Breast epithelium (tissue), 4 donors: ENCODE results near the gene DNMT3L. TPM values are rescaled to one million over a fixed set of nuclear protein-coding genes. Genes with fewer than 3 reads are reported as not detected.
"Not testable (repeated sequence)": the region's sequence is repeated elsewhere in the genome, so short reads cannot be mapped to it uniquely, and the experiment has no call there.

Experiments used
- DNase-seq, 2 donors: peaks; one replicate each; pipeline ENCODE4 v3.0.0-alpha.2; 2019; ENCODE audit warnings: low spot score in 2 of 2
- H3K27ac ChIP-seq, 2 donors: fragments of 200-600 bp; sonication (generic) in 1 of 2; one replicate each; pipeline ENCODE4 v1.5.1; 2016 to 2019; ENCODE audit warnings: mild to moderate bottlenecking in 1 of 2
- H3K27me3 ChIP-seq, 2 donors: fragments of 200-600 bp; sonication (generic) in 1 of 2; one replicate each; pipeline versions ENCODE4 v1.5.1 to v1.6.0; 2017 to 2019; ENCODE audit warnings: control low read depth in 1 of 2, mild to moderate bottlenecking in 1 of 2
- H3K36me3 ChIP-seq: fragments of 200-600 bp; one replicate; pipeline ENCODE4 v1.5.1; 2019
- H3K4me1 ChIP-seq, 2 donors: fragments of 200-600 bp; sonication (generic); one replicate each; pipeline ENCODE4 v1.5.1; 2016 to 2019; ENCODE audit warnings: control low read depth in 1 of 2
- H3K4me3 ChIP-seq, 3 donors: fragments of 200-600 bp; sonication (generic); 1 replicate in 2 of 3; 2 replicates in 1 of 3; pipeline ENCODE4 v1.5.1; 2016 to 2019; ENCODE audit warnings: mild to moderate bottlenecking in 3 of 3, moderate library complexity in 2 of 3
- H3K9me3 ChIP-seq, 2 donors: fragments of 200-600 bp; sonication (generic) in 1 of 2; one replicate each; pipeline ENCODE4 v1.5.1; 2016 to 2019; ENCODE audit warnings: control low read depth in 1 of 2
- POLR2A ChIP-seq: fragments of 450-650 bp; IDR thresholded peaks from one replicate; pipeline ENCODE4 v1.6.1; 2016; ENCODE audit warnings: antibody characterized with exemption, mild to moderate bottlenecking, moderate library complexity
- POLR2AphosphoS5 ChIP-seq, 3 donors: sonication (generic); formaldehyde crosslinking; IDR thresholded peaks; one replicate each; pipeline ENCODE4 v1.6.1; 2017; ENCODE audit warnings: antibody characterized with exemption in 3 of 3
- intact Hi-C: fragments of 100-400 bp; cut with DNase I; formaldehyde crosslinking; loops from one replicate; pipeline ENCODE4 v1.15.1; 2023; ENCODE audit warnings: low total_unique reads
- total RNA-seq, 3 donors: library from RNA; depleted of rRNA; stranded (reverse); fragments of >200 nt; gene quantifications; one replicate each; pipeline ENCODE4 v1.1.0, GENCODE V29; 2016
- TF ChIP-seq, protein P1 (sequence below), 3 donors: fragments of 450-650 bp; IDR thresholded peaks; one replicate each; pipeline ENCODE4 v1.5.1; 2016 to 2017; ENCODE audit warnings: antibody characterized with exemption in 3 of 3, mild to moderate bottlenecking in 3 of 3, moderate library complexity in 3 of 3

DNMT3L gene
- total RNA-seq, 3 donors from 2014 or later, result not detected

DNA sequence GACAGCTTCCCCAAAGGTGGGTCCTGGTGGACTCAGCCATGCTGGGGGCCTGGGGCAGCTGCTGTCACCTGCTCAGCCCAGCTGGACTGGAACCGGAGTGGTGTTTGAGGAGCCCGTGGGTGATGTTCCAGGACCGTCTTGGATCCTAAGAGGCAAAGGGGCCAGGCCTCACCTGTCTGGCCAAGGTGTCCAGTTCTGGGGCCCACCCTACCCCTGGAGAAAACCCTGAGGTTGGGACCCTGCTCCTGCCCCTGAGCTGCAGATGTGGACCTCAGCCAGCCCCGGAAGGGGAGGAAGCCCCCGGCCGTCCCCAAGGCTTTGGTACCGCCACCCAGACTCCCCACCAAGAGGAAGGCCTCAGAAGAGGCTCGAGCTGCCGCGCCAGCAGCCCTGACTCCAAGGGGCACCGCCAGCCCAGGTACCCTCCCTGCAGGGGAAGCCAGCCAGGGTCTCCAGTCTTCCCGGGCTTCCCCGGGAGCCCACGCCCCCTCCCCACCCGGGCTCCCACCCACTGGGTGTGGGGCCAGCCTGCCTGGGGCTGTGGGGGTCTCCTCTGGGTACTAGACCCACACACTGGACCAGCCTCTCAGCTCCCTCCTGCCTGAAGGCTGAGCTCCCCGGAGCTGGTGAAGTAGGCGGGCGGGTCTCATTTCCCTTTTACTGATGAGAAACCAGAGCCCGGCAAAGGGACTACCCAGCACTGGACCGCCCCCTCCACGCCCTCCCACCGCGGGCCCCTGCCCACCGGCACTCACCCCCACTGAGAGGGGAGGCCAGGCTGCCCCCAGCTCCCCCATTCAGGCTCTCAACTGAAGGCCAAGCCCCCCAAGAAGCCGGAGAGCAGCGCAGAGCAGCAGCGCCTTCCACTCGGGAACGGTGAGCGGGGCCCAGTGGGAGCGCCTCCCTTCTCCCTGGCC, 25.3 kb upstream of the DNMT3L start:
- Histone ChIP-seq H3K27ac (no peak overlapping the region), H3K4me3 (no peak overlapping the region), H3K36me3 (no peaks in the 10 kb centered on the region), H3K9me3 (no peaks in the 10 kb centered on the region), H3K27me3 (peaks cover 2 to 27% of the 10 kb centered on the region in 2 donors), H3K4me1 (no peaks in the 10 kb centered on the region)
- TF ChIP-seq POLR2AphosphoS5 (IDR thresholded peaks at IDR 0.05), result no peak
- no peak for TF ChIP-seq POLR2A
- TF ChIP-seq, protein P1, sequence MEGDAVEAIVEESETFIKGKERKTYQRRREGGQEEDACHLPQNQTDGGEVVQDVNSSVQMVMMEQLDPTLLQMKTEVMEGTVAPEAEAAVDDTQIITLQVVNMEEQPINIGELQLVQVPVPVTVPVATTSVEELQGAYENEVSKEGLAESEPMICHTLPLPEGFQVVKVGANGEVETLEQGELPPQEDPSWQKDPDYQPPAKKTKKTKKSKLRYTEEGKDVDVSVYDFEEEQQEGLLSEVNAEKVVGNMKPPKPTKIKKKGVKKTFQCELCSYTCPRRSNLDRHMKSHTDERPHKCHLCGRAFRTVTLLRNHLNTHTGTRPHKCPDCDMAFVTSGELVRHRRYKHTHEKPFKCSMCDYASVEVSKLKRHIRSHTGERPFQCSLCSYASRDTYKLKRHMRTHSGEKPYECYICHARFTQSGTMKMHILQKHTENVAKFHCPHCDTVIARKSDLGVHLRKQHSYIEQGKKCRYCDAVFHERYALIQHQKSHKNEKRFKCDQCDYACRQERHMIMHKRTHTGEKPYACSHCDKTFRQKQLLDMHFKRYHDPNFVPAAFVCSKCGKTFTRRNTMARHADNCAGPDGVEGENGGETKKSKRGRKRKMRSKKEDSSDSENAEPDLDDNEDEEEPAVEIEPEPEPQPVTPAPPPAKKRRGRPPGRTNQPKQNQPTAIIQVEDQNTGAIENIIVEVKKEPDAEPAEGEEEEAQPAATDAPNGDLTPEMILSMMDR (IDR thresholded peaks at IDR 0.05), result no peak
- intact Hi-C loops, result no loop called here
- DNase-seq, result no peak

DNA sequence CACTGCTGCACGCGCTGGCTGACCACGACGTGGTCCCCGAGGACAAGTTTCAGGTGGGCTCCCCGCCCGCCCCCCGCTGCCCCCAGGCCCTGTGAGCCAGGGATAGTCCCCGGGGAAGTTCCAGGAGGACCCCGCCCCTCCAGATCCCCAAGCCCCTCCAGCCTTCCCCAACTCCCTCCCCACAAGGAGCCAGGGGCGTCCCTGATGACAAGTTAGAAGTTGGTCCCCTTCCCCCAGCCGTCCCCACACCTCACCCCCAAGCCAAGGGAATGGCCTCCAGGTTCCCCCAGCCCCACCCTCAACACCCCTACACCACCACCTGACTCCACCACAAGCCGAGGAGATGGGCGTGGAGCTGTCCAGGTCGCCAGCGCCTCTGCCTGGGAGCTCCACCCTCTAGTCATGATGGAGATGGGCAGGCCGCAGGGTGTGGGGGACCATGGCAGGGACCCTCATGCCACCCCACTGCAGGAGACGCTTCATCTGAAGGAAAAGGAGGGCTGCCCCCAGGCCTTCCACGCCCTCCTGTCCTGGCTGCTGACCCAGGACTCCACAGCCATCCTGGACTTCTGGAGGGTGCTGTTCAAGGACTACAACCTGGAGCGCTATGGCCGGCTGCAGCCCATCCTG, 24.5 kb upstream of the DNMT3L start:
- intact Hi-C loops, result no loop called here
- peak overlapping the region in 2 of 3 donors; percentile 32 to 57 for H3K4me3 ChIP-seq
- DNase-seq, result no peak

DNA sequence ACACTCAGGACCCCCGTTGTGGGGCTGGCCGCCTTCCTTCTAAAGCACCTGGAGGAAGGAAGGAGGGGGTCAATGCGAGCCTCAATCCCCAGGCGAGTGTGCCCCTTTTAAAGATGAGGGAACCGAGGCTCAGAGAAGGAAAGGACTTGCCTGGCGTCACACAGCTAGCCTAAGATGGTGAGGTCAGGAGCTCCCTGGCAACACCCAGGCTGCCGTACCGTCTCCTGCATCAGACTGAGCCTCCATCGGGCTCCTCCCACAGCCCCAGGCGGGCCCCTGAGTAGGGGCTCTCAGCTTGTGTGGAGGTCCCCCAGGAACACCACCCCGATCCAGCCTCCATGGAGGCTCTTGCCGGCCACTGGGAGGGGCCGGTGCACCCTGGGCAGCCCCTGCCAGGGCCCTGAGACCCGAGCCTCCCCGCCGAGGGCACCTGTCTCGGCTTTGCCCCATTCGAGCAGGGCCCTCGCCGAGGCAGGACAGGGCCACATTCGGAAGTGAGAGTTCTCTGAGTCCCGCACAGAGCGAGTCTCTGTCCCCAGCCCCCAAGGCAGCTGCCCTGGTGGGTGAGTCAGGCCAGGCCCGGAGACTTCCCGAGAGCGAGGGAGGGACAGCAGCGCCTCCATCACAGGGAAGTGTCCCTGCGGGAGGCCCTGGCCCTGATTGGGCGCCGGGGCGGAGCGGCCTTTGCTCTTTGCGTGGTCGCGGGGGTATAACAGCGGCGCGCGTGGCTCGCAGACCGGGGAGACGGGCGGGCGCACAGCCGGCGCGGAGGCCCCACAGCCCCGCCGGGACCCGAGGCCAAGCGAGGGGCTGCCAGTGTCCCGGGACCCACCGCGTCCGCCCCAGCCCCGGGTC, 23.7 kb upstream of the DNMT3L start, which contains the start of gene AIRE:
TSS of gene AIRE (plus strand) at position 739 of the 855 bp plus-strand sequence. CDS start 131 bp downstream, outside the sequence.
- no peak for DNase-seq
- Histone ChIP-seq H3K9me3 (no peaks in the 10 kb centered on the region), H3K27ac (no peak within 1 kb of the TSS), H3K4me3 (peak within 1 kb of the TSS in 2 of 3 donors; percentile 32 to 57), H3K27me3 (peaks cover 2 to 27% of the 10 kb centered on the region in 2 donors), H3K36me3 (no peaks in the 10 kb centered on the region), H3K4me1 (no peaks in the 10 kb centered on the region)
- no peak for TF ChIP-seq POLR2AphosphoS5 (IDR thresholded peaks at IDR 0.05)
- TF ChIP-seq, protein P1 (IDR thresholded peaks at IDR 0.05), result no peak
- no peak for TF ChIP-seq POLR2A
- intact Hi-C loops, result no loop called here

More for the DNA sequence above, 24.5 kb upstream of the DNMT3L start:
- Histone ChIP-seq H3K27ac (no peak overlapping the region), H3K9me3 (no peaks in the 10 kb centered on the region), H3K27me3 (peaks cover 2 to 27% of the 10 kb centered on the region in 2 donors), H3K4me1 (no peaks in the 10 kb centered on the region), H3K36me3 (no peaks in the 10 kb centered on the region)
- TF ChIP-seq POLR2A (no peak), POLR2AphosphoS5 (IDR thresholded peaks at IDR 0.05) (no peak)
- TF ChIP-seq, protein P1 (IDR thresholded peaks at IDR 0.05), result no peak

DNA sequence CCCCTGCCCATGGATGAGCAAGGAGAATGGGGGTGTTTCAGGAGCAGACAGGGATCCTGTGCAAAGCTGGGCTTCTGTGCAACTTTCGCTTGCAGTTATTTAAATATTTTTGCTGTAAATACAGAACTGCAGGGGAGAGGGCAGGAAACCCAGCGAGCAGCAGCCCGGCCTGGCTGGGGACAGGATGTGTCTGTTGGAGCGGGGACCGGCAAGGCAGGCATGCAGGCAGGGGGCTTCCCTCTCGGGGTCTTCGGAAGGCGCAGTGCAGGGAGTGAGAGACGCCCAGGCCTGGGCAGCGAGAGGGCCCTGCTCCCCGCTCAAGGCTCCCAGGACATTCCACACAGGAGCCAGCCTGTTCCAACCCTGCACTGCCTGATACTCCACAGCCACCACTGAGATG, 22.3 kb upstream of the DNMT3L start:
- TF ChIP-seq POLR2A, result no peak
- TF ChIP-seq, protein P1 (IDR thresholded peaks at IDR 0.05), result no peak
- TF ChIP-seq POLR2AphosphoS5 (IDR thresholded peaks at IDR 0.05), result no peak
- no peaks in the 10 kb centered on the region for H3K4me1 ChIP-seq
- no peak overlapping the region for H3K27ac ChIP-seq
- H3K9me3 ChIP-seq, result no peaks in the 10 kb centered on the region
- intact Hi-C loops, result no loop called here
- no peaks in the 10 kb centered on the region for H3K36me3 ChIP-seq
- DNase-seq, result no peak
- H3K4me3 ChIP-seq, result no peak overlapping the region
- peaks cover 2 to 27% of the 10 kb centered on the region in 2 donors for H3K27me3 ChIP-seq

DNA sequence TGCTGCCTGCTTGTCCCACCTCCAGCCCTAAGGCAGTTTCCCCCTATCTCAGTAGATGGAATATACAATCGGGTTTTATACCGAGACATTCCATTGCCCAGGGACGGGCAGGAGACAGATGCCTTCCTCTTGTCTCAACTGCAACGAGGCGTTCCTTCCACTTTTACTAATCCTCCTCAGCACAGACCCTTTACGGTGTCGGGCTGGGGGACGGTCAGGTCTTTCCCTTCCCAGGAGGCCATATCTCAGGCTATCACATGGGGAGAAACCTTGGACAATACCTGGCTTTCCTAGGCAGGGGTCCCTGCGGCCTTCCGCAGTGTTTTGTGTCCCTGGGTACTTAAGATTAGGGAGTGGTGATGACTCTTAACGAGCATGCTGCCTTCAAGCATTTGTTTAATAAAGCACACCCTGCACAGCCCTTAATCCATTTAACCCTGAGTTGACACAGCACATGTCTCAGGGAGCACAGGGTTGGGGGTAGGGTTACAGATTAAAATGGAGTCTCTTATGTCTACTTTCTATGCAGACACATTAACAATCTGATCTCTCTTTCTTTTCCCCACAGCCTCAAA, 21.6 kb upstream of the DNMT3L start:
- H3K36me3 ChIP-seq, H3K9me3 ChIP-seq, H3K27ac ChIP-seq, DNase-seq, intact Hi-C loops, H3K4me1 ChIP-seq, H3K4me3 ChIP-seq: not testable (repeated sequence)
- peaks cover 2 to 27% of the 10 kb centered on the region in 2 donors for H3K27me3 ChIP-seq
